AG10803 (cell line): ENCODE measurements around the gene SPTSSA.
"Not testable (repeated sequence)": the region's sequence is repeated elsewhere in the genome, so short reads cannot be mapped to it uniquely, and the experiment has no call there.

Experiments
- DNase-seq: peaks from one replicate; pipeline ENCODE4 v3.0.0; 2010; ENCODE audit warnings: low read depth
- H3K4me3 ChIP-seq: 2 replicates; pipeline ENCODE4 v1.5.1; 2011; ENCODE audit warnings: mild to moderate bottlenecking, low read length, control low read depth
- TF ChIP-seq, protein P1 (sequence below): conservative IDR thresholded peaks from 2 replicates; pipeline ENCODE4 v1.5.1; 2011; ENCODE audit warnings: mild to moderate bottlenecking, low read length, control low read depth, inconsistent platforms

Gene SPTSSA

DNA sequence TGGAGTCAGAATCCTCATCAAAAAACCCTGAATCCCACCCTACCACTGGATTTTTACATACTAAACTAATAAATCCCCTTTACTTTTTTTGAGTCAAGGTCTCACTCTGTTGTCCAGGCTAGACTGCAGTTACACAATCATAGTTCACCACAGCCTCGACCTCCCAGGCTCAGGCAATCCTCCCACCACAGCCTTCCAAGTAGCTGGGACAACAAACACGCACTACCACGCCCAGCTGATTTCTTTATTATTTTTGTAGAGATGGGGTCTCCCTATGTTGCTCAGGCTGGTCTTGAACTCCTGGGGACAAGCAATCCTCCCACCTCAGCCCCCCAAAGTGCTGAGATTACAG is 24.3 kb downstream of the SPTSSA start:
- no peak overlapping the region for H3K4me3 ChIP-seq
- DNase-seq = no peak

DNA sequence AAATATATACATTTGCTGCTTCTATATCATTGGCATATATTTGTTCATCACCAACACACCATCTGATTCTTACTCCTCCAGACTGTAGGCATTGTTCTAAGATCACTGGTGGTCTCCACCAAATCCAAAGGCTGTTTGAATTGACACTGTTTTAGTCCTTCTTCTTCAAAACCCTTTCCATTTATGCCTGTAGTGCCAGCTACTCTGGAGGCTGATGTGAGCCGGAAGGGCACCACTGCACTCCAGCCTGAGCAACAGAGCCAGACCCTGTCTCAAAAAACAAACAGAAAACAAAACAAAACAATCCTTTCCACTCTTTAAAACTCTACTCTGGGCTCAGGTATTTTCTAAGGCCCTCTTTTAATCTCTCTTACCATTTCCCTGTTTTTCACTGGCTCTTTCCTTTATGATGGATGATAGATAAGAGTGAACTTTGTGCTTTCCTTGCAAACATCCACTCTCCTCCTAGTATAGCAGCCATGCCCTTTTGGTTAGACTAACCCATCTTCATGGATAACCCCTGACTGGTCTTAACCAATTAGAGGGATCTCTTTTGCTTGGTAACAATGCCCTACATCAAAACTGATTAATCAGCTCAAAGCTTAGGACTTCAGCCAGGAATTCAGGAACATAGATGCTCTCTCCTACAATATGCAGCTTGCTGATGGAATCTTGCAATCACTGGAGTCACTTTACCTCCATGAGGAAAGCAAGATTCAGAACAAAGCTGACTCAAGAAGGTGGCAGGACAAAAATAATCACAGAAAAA is 24.9 kb downstream of the SPTSSA start:
- peak; percentile 4 for DNase-seq
- TF ChIP-seq, protein P1, sequence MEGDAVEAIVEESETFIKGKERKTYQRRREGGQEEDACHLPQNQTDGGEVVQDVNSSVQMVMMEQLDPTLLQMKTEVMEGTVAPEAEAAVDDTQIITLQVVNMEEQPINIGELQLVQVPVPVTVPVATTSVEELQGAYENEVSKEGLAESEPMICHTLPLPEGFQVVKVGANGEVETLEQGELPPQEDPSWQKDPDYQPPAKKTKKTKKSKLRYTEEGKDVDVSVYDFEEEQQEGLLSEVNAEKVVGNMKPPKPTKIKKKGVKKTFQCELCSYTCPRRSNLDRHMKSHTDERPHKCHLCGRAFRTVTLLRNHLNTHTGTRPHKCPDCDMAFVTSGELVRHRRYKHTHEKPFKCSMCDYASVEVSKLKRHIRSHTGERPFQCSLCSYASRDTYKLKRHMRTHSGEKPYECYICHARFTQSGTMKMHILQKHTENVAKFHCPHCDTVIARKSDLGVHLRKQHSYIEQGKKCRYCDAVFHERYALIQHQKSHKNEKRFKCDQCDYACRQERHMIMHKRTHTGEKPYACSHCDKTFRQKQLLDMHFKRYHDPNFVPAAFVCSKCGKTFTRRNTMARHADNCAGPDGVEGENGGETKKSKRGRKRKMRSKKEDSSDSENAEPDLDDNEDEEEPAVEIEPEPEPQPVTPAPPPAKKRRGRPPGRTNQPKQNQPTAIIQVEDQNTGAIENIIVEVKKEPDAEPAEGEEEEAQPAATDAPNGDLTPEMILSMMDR = no peak
- H3K4me3 ChIP-seq = no peak overlapping the region

More for the DNA sequence above, 24.3 kb downstream of the SPTSSA start:
- TF ChIP-seq, protein P1 = no peak

DNA sequence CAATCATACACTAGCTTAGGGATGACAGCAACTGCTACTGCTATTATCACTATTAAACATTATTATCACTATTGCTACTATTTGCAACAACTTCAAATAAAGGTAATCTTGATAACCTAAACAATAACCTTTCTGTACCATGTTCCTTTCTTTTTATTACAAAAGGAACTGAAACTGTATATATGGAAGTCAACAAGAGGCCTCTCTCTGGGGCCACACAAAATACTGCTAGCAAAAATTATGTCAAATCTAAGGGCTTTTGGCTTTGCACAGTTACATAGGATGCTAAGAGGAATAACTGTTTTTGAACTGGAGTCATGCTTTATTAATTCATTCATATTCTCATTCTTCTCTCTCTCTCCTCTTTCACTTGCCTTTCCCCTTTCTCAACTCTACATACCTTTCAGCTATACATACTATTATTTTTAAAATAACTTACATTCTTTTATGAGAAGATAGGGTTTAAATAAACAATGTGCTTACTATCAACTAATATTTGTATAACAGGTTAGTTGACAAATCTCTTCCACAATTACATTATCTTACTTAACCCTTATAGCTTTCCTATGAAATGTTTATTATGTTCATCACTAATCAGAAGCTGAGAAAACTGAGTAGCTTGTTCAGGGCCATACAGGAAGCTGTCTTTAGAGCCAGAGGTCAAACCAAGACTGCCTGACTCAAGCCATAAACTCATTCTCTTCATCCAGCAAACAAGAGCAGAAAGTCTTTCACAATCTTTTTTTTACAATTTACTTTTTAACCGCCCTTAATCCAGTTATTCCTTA is 25.7 kb downstream of the SPTSSA start:
- DNase-seq = peak; percentile 42
- no peak overlapping the region for H3K4me3 ChIP-seq
- TF ChIP-seq, protein P1 = no peak

DNA sequence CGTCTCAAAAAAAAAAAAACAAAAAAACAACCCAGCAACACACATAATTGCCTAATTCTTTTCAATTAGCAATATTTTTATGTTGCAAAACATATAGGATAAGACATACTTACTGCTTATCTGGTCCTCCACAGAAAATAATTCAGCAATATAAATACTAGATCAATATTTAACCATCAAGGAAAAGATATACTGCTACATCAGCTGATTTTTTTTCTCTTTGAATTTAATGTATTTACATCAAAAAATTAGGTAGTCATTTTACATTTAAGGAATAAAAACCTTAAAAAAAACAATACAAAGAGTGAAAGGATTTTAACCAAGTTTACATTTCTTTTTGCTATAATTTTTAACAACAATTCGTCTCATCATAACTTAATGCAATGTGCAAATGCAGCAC is 28.1 kb downstream of the SPTSSA start:
- no peak overlapping the region for H3K4me3 ChIP-seq
- TF ChIP-seq, protein P1 = no peak
- DNase-seq = no peak

DNA sequence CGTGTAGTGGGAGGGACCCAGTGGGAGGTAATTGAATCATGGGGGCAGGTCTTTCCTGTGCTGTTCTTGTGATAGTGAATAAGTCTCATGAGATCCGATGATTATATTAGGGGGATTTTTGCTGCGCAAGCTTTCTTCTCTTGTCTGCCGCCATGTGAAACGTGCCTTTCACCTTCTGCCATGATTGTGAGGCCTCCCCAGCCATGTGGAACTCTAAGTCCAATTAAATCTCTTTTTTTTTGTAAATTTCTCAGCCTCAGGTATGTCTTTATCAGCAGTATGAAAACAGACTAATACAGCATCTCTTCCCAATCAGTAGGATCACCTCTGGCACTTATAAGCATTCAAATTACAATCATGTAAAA is 34.0 kb downstream of the SPTSSA start:
- not testable (repeated sequence) for DNase-seq, H3K4me3 ChIP-seq

DNA sequence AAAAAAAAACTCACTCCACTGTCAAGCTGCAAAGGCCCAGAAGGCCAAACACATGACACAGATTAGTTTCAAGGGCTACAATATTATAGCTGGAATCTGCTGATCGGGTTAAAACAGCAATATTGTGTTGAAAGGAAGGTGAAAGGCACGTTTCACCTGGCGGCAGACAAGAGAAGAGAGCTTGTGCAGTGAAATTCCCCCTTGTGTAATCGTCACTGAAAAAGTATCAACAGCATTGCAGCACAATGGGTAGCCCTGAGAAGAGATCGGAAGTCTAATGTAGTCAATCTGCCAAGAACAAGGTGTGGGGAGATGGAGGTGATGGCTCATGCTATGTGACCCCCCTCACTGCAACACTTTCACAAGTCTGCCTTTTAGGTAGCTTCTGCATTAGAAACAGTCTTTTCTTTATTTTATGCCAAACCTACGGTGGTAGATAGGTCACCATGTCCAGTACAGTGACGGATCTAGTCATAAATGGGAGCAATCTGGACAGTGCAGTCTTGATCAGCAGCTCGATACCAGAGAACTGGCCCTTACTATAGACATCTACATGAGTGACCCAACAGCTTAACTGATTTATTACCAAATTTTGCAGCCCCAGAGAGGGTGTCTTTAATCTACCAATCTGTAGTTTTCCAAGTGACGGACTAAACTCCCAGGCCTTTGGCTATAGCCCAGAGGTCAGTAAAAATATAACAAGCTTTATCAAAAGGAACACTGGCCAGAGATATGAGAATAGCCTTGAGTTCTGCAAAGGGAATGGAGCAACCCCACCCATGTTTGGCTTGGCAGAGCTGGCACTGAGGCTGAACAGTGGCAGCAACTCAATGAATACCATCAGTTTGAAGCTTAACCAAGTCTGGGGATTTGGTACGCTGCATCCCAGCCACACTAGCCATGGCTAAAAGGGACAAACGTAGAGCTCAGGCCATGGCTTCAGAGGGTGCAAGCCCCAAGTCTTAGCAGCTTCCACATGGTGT is 35.4 kb downstream of the SPTSSA start:
- TF ChIP-seq, protein P1 = no peak
- no peak overlapping the region for H3K4me3 ChIP-seq
- no peak for DNase-seq
